GM18951 (cell line): ENCODE data around the gene SQSTM1.
"Not testable (repeated sequence)": the region's sequence is repeated elsewhere in the genome, so short reads cannot be mapped to it uniquely, and the experiment has no call there.

Source experiments
- POLR2A ChIP-seq: IDR thresholded peaks from 4 replicates; pipeline ENCODE4 v1.6.1; 2011; ENCODE audit warnings: mild to moderate bottlenecking; ENCODE audit not compliant: insufficient read length, insufficient read depth; ENCODE audit errors: extremely low read depth
- in situ Hi-C: fragments of 300-500 bp; cut with MboI; formaldehyde crosslinking; loops from one replicate; pipeline ENCODE4 v1.12.0; 2022; ENCODE audit warnings: low sequenced_read_pairs, mixed read lengths, inconsistent platforms; ENCODE audit not compliant: unreplicated experiment

SQSTM1 gene

GRCh38 chr5:179788193-179788854 lies 32.4 kb upstream of the SQSTM1 start:
- in situ Hi-C loops = no loop called here
- no peak for TF ChIP-seq POLR2A

GRCh38 chr5:179789278-179789677 lies 31.4 kb upstream of the SQSTM1 start:
- in situ Hi-C loops = not testable (repeated sequence)

- no peak for TF ChIP-seq POLR2A
- in situ Hi-C loops = no loop called here
Observed at GRCh38 chr5:179791881-179792611, 28.7 kb upstream of the SQSTM1 start.

GRCh38 chr5:179792612-179793467 lies 27.9 kb upstream of the SQSTM1 start:
- in situ Hi-C loops = no loop called here

GRCh38 chr5:179793468-179794139 lies 27.1 kb upstream of the SQSTM1 start, which contains the start of gene LTC4S:
Gene LTC4S, plus strand, starts transcription at chr5:179793986. Its CDS starts 95 bp downstream, at chr5:179794081.
- in situ Hi-C loops = no loop called here
- TF ChIP-seq POLR2A = peak; percentile 34

More at GRCh38 chr5:179792612-179793467, 27.9 kb upstream of the SQSTM1 start:
- no peak for TF ChIP-seq POLR2A

- in situ Hi-C loops = no loop called here
- no peak for TF ChIP-seq POLR2A
Observed at GRCh38 chr5:179794171-179794570, 26.5 kb upstream of the SQSTM1 start.

- in situ Hi-C loops = no loop called here
- TF ChIP-seq POLR2A = no peak
Observed at GRCh38 chr5:179794575-179794974, 26.1 kb upstream of the SQSTM1 start.

GRCh38 chr5:179795049-179795862 lies 25.4 kb upstream of the SQSTM1 start:
- in situ Hi-C loops = no loop called here
- peak; percentile 22 for TF ChIP-seq POLR2A

- TF ChIP-seq POLR2A = peak; percentile 74
Observed at GRCh38 chr5:179795863-179796833, 24.6 kb upstream of the SQSTM1 start.

GRCh38 chr5:179796877-179797608 lies 23.7 kb upstream of the SQSTM1 start:
- no peak for TF ChIP-seq POLR2A
- in situ Hi-C loops = no loop called here

More at GRCh38 chr5:179795863-179796833, 24.6 kb upstream of the SQSTM1 start:
- in situ Hi-C loops = no loop called here

- in situ Hi-C loops = no loop called here
- no peak for TF ChIP-seq POLR2A
Observed at GRCh38 chr5:179797741-179798140, 23.0 kb upstream of the SQSTM1 start.
